Ovary (tissue), 3 donors: ENCODE data around the gene TAF3.

Experiments used
- CTCF ChIP-seq, 3 donors: fragments of 450-650 bp in 2 of 3; fragments of 200-600 bp in 1 of 3; IDR thresholded peaks; one replicate each; pipeline versions ENCODE4 v1.5.1 to v1.8.0; 2016 to 2022; ENCODE audit warnings: antibody characterized with exemption in 3 of 3, mild to moderate bottlenecking in 1 of 3
- EP300 ChIP-seq: sonication (generic); formaldehyde crosslinking; IDR thresholded peaks from one replicate; pipeline ENCODE4 v1.6.1; 2017; ENCODE audit warnings: antibody characterized with exemption
- donor health status: DM: no; HTN: no; CAD: no.

GRCh38 chr10:7913126-7913872 is 95.0 kb downstream of the TAF3 start:
- TF ChIP-seq EP300 (no peak), CTCF (IDR thresholded peaks at IDR 0.05) (no peak)
